ENCODE measurements around the gene SUSD1.
"Not testable (repeated sequence)": the region's sequence is repeated elsewhere in the genome, so short reads cannot be mapped to it uniquely, and the experiment has no call there.

SUSD1 gene

GRCh38 chr9:112174965-112175795 lies at the start of gene SUSD1:
SUSD1 (minus strand) TSS chr9:112175297; CDS start chr9:112175235, 62 bp downstream.
- DNase-seq (ENCODE audit: low read depth), result no peak

- no peak for DNase-seq (ENCODE audit: low read depth)
Measured at GRCh38 chr9:112224401-112225289, 49.5 kb upstream of the SUSD1 start.

- no peak for DNase-seq (ENCODE audit: low read depth)
Measured at GRCh38 chr9:112218908-112219307, 43.8 kb upstream of the SUSD1 start.

- DNase-seq (ENCODE audit: low read depth), result no peak
Measured at GRCh38 chr9:112212926-112213325, 37.8 kb upstream of the SUSD1 start.

GRCh38 chr9:112207451-112207850 lies 32.4 kb upstream of the SUSD1 start:
- DNase-seq (ENCODE audit: low read depth), result no peak

- no peak for DNase-seq (ENCODE audit: low read depth)
Measured at GRCh38 chr9:112203536-112203935, 28.4 kb upstream of the SUSD1 start.

GRCh38 chr9:112200711-112201110 lies 25.6 kb upstream of the SUSD1 start:
- no peak for DNase-seq (ENCODE audit: low read depth)

GRCh38 chr9:112198646-112199045 lies 23.5 kb upstream of the SUSD1 start:
- DNase-seq (ENCODE audit: low read depth), result no peak

- DNase-seq (ENCODE audit: low read depth), result no peak
Measured at GRCh38 chr9:112194969-112195431, 19.9 kb upstream of the SUSD1 start.

- no peak for DNase-seq (ENCODE audit: low read depth)
Measured at GRCh38 chr9:112193572-112194288, 18.6 kb upstream of the SUSD1 start.

GRCh38 chr9:112190320-112190719 lies 15.2 kb upstream of the SUSD1 start:
- DNase-seq (ENCODE audit: low read depth), result not testable (repeated sequence)

GRCh38 chr9:112188884-112189283 lies 13.8 kb upstream of the SUSD1 start:
- DNase-seq (ENCODE audit: low read depth), result no peak

GRCh38 chr9:112187404-112187803 lies 12.3 kb upstream of the SUSD1 start:
- no peak for DNase-seq (ENCODE audit: low read depth)

GRCh38 chr9:112186695-112187094 lies 11.6 kb upstream of the SUSD1 start:
- DNase-seq (ENCODE audit: low read depth), result no peak

GRCh38 chr9:112184946-112185345 lies 9.8 kb upstream of the SUSD1 start:
- no peak for DNase-seq (ENCODE audit: low read depth)

GRCh38 chr9:112184221-112184620 lies 9.1 kb upstream of the SUSD1 start:
- no peak for DNase-seq (ENCODE audit: low read depth)

GRCh38 chr9:112180387-112180881 lies 5.3 kb upstream of the SUSD1 start:
- DNase-seq (ENCODE audit: low read depth), result peak; percentile 49

GRCh38 chr9:112179816-112180215 lies 4.7 kb upstream of the SUSD1 start:
- no peak for DNase-seq (ENCODE audit: low read depth)

GRCh38 chr9:112176524-112176923 lies 1.4 kb upstream of the SUSD1 start:
- DNase-seq (ENCODE audit: low read depth), result no peak

GRCh38 chr9:112175796-112176315 lies 759 bp upstream of the SUSD1 start:
- no peak for DNase-seq (ENCODE audit: low read depth)

GRCh38 chr9:112174222-112174964 lies 704 bp downstream of the SUSD1 start:
- peak; percentile 54 for DNase-seq (ENCODE audit: low read depth)

All from activated gamma-delta T cell treated with anti-CD3 and anti-CD28 coated beads, Interleukin-2, amount 50 U/mL, for 16 hours (primary cell).